Neural progenitor cell (in vitro differentiated cells): ENCODE results near the gene ARX.

Source experiments
- CTCF ChIP-seq: fragments of 200-600 bp; sonication (generic); IDR thresholded peaks from 2 replicates; pipeline ENCODE4 v1.5.1; 2017; ENCODE audit warnings: antibody characterized with exemption, mild to moderate bottlenecking
- EZH2 ChIP-seq: fragments of 200-600 bp; sonication (generic); IDR thresholded peaks from 2 replicates; pipeline ENCODE4 v1.6.1; 2017; ENCODE audit warnings: antibody characterized with exemption, mild to moderate bottlenecking, moderate library complexity
- EZH2phosphoT487 ChIP-seq: fragments of 200-600 bp; sonication (generic); IDR thresholded peaks from 2 replicates; pipeline ENCODE4 v1.6.1; 2017; ENCODE audit warnings: antibody characterized with exemption

GRCh38 chrX:24979081-24979480 lies 36.7 kb downstream of the ARX start:
- TF ChIP-seq CTCF (no peak), EZH2 (no peak), EZH2phosphoT487 (no peak)
